Activated CD8-positive, alpha-beta T cell treated with anti-CD3 and anti-CD28 coated beads for 36 hours (primary cell): ENCODE results near the gene PLXNA1. TPM values are rescaled to one million over a fixed set of nuclear protein-coding genes. Genes with fewer than 3 reads are reported as not detected.

Experiments used
- ATAC-seq: fragments of 200-7000 bp; cut with Tn5 transposase; one replicate; pipeline ENCODE4 v1.10.0; 2021; ENCODE audit warnings: mild to moderate bottlenecking, moderate library complexity
- CTCF ChIA-PET: fragments of 350-600 bp; sonication (Branson Sonifier 250); formaldehyde crosslinking; loops from one replicate; lab custom pipeline; 2021; ENCODE audit warnings: antibody characterized with exemption; lab: Charles Lee
- POLR2A ChIA-PET: fragments of 350-600 bp; sonication (Branson Sonifier 250); formaldehyde crosslinking; loops from one replicate; lab custom pipeline; 2021; ENCODE audit warnings: antibody characterized with exemption; lab: Charles Lee
- DNase-seq: peaks from one replicate; pipeline ENCODE4 v3.0.0-alpha.2; 2020
- H3K27ac Mint-ChIP-seq: one replicate; pipeline ENCODE4 v1.8.0; 2021; ENCODE audit warnings: mild to moderate bottlenecking, mixed read lengths
- H3K27me3 Mint-ChIP-seq: one replicate; pipeline ENCODE4 v1.8.0; 2021; ENCODE audit warnings: mixed read lengths
- H3K36me3 Mint-ChIP-seq: one replicate; pipeline ENCODE4 v1.8.0; 2021; ENCODE audit warnings: low read depth, mixed read lengths
- H3K4me1 Mint-ChIP-seq: one replicate; pipeline ENCODE4 v1.8.0; 2021; ENCODE audit warnings: low read depth, mixed read lengths
- H3K4me3 Mint-ChIP-seq: one replicate; pipeline ENCODE4 v1.8.0; 2021; ENCODE audit warnings: mild to moderate bottlenecking, moderate library complexity, mixed read lengths
- H3K9me3 Mint-ChIP-seq: one replicate; pipeline ENCODE4 v1.8.0; 2021; ENCODE audit warnings: mixed read lengths
- intact Hi-C: fragments of 100-400 bp; cut with micrococcal nuclease; formaldehyde crosslinking; loops from one replicate; pipeline ENCODE4 v1.10.0; 2022
- total RNA-seq, 2 experiments: library from RNA; stranded (reverse); gene quantifications; one replicate each; pipeline ENCODE4 v1.2.3, GENCODE V29; 2021
- TF ChIP-seq, protein P1 (sequence below): fragments of 200-600 bp; IDR thresholded peaks from one replicate; pipeline ENCODE4 v1.8.0; 2022; ENCODE audit warnings: antibody characterized with exemption, mild to moderate bottlenecking

Gene PLXNA1
- total RNA-seq, 2 experiments from 2014 or later = 5.1 to 6.6 TPM

DNA sequence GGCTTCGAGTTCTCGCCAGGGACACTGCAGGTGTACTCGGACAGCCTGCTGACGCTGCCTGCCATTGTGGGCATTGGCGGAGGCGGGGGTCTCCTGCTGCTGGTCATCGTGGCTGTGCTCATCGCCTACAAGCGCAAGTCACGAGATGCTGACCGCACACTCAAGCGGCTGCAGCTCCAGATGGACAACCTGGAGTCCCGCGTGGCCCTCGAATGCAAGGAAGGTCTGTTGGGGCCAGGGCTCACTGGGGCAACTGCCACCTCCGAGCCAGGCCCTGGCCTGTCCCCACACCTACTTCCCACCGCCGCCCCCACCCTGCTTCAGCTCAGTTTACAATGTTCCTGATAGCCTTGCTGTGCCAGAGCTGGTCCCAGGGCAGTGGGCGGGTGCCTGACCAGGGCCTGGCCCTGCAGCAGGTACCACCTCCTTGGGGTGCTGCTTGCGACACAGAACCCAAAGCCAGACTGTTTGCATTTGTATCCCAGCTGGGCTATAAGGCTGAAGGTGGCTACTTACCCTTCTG, 35.5 kb downstream of the PLXNA1 start:
- CTCF ChIA-PET = no interaction called here

DNA sequence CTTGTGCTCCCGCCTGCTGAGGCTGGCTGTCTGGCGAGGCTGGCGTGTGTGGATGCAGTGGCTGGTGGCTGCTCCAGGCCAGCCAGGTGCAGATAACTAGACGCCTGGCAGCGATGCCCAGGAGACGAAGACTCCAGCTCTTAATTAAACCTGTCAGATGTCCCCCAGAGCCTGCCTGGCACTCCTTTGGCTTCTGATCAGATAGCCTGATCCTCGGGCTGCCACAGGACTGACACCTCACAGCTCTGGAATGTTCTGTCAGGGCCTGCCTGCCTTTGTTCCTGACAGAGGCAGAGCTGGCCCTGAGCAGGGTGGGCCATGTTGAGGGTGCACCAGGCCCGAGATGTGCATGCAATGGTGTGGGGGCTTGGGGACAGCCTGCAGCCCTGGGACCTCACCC, 36.5 kb downstream of the PLXNA1 start:
- Mint-ChIP-seq H3K4me3 (no peak overlapping the region), H3K4me1 (no peaks in the 10 kb centered on the region), H3K27ac (no peak overlapping the region), H3K27me3 (no peaks in the 10 kb centered on the region), H3K9me3 (no peaks in the 10 kb centered on the region), H3K36me3 (peaks cover 12% of the 10 kb centered on the region)
- CTCF ChIA-PET = no interaction called here
- POLR2A ChIA-PET = no interaction called here
- TF ChIP-seq, protein P1, sequence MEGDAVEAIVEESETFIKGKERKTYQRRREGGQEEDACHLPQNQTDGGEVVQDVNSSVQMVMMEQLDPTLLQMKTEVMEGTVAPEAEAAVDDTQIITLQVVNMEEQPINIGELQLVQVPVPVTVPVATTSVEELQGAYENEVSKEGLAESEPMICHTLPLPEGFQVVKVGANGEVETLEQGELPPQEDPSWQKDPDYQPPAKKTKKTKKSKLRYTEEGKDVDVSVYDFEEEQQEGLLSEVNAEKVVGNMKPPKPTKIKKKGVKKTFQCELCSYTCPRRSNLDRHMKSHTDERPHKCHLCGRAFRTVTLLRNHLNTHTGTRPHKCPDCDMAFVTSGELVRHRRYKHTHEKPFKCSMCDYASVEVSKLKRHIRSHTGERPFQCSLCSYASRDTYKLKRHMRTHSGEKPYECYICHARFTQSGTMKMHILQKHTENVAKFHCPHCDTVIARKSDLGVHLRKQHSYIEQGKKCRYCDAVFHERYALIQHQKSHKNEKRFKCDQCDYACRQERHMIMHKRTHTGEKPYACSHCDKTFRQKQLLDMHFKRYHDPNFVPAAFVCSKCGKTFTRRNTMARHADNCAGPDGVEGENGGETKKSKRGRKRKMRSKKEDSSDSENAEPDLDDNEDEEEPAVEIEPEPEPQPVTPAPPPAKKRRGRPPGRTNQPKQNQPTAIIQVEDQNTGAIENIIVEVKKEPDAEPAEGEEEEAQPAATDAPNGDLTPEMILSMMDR = no peak
- intact Hi-C loops = no loop called here
- no peak for ATAC-seq
- DNase-seq = no peak

More for the DNA sequence above, 35.5 kb downstream of the PLXNA1 start:
- Mint-ChIP-seq H3K36me3 (peaks cover 14% of the 10 kb centered on the region), H3K4me1 (no peaks in the 10 kb centered on the region), H3K4me3 (no peak overlapping the region), H3K27ac (no peak overlapping the region), H3K9me3 (no peaks in the 10 kb centered on the region), H3K27me3 (no peaks in the 10 kb centered on the region)
- POLR2A ChIA-PET = no interaction called here
- intact Hi-C loops = no loop called here
- DNase-seq (no peak), ATAC-seq (no peak)
- TF ChIP-seq, protein P1 = no peak

DNA sequence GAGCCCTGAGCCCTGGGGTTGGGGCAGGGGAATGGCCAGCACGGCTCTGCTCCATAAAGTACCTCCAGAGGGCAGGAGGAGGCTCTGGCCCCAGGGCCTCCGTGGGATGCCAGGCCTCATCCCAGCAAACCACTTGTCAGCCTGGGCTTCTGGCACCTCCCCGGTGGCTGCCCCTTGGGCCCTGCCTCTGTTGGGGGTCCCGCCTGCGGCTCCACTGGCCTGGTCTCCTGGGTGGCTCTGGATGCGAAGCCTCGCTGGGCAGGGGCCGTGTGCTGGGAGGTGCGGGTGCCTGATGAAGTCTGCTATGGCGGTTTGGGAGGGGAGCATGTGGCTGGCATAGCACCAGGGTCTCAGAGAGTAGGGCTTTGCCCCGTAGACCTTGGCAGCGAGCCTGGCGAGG, 37.6 kb downstream of the PLXNA1 start:
- intact Hi-C loops = no loop called here
- Mint-ChIP-seq H3K9me3 (no peaks in the 10 kb centered on the region), H3K36me3 (peaks cover 9% of the 10 kb centered on the region), H3K4me1 (no peaks in the 10 kb centered on the region), H3K27me3 (no peaks in the 10 kb centered on the region), H3K27ac (no peak overlapping the region), H3K4me3 (no peak overlapping the region)
- TF ChIP-seq, protein P1 = no peak
- DNase-seq (no peak), ATAC-seq (no peak)
- POLR2A ChIA-PET = no interaction called here
- CTCF ChIA-PET = no interaction called here

DNA sequence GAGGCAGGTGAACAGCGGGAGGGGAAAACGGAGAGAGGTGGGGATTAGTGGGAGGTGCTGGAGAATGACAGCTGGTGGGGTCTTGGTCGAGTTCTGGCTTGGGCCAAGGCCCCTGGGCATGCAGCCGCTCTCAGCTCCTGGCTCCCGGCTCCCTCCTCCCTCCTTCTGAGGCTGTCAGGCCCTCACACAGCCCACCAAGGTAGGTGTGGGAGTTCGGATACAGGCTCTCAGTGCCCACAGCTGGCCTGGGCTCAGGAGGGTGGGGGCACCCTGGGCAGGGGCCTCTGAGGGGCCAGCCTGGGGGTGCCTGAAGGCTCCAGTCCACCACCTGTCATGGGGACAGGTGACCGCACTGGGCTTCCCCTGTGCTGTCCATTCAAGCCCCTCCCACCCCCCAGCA, 39.9 kb downstream of the PLXNA1 start:
- intact Hi-C loops = no loop called here
- Mint-ChIP-seq H3K27ac (no peak overlapping the region), H3K4me1 (no peaks in the 10 kb centered on the region), H3K36me3 (peaks cover 3% of the 10 kb centered on the region), H3K9me3 (no peaks in the 10 kb centered on the region), H3K4me3 (no peak overlapping the region), H3K27me3 (no peaks in the 10 kb centered on the region)
- DNase-seq (no peak), ATAC-seq (no peak)
- TF ChIP-seq, protein P1 = no peak
- ChIA-PET POLR2A (no interaction called here), CTCF (no interaction called here)

DNA sequence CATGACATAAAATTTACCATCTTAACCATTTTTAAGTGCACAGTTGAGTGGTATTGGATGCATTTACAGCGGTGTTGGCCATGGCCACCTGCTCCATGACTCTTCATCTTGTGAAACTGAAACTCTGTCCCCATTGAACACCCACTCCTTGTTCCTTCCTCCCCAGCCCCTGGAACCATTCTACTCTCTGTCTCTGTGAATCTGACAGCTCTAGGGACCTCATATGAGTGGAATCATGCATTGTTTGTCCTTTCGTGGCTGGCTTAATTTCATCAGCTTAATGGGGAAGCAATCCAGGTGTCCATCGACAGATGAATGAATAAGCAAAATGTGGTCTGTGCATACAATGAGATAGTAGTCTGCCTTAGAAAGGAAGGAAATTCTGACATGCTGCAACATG, 42.5 kb downstream of the PLXNA1 start:
- Mint-ChIP-seq H3K4me1 (no peaks in the 10 kb centered on the region), H3K27ac (no peak overlapping the region), H3K36me3 (no peaks in the 10 kb centered on the region), H3K27me3 (no peaks in the 10 kb centered on the region), H3K9me3 (no peaks in the 10 kb centered on the region), H3K4me3 (no peak overlapping the region)
- no peak for ATAC-seq
- no peak for DNase-seq
- CTCF ChIA-PET = interaction anchor here (1.2 kb wide), 1 partner anchor 44 kb away, joined by 3 read pairs; no protein-coding TSS in a partner anchor
- intact Hi-C loops = no loop called here
- POLR2A ChIA-PET = no interaction called here
- TF ChIP-seq, protein P1 = no peak
